Measurements from ENCODE around the gene APOL2.

The APOL2 gene

DNA sequence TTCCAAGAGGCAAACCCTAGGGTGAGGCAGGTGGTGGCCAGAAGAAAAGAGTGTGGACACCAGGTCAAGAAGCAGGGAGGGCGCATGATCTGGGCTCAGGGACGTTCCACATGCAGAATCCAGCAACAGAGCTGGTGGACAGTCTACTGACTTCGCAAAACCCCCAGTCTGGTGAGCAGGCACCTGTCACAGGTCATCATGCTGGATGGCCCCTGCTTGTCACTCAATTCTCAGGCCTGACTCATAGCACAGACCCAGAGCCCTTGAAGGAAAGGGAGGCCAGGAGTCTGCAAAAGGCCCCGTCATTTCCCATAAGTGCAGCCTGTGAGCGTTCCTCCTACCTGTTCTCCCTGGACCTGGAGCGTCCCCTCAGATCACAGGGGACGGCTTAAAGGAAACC is 55.9 kb downstream of the APOL2 start:
- Histone ChIP-seq H3K4me1 (ENCODE audit: insufficient read depth, low read length) (no peaks in the 10 kb centered on the region), H3K9ac (ENCODE audit: low read depth, low read length) (no peak overlapping the region), H3K4me2 (ENCODE audit: insufficient read depth, low read length) (no peak overlapping the region), H3K4me3 (ENCODE audit: low read depth in 1 of 2, low read length in 2 of 2) (no peak overlapping the region), H3K27me3 (ENCODE audit: insufficient read depth, low read length, poor library complexity) (no peaks in the 10 kb centered on the region), H4K20me1 (ENCODE audit: insufficient read depth, low read length) (no peaks in the 10 kb centered on the region), H3K36me3 (ENCODE audit: insufficient read depth, low read length) (no peaks in the 10 kb centered on the region), H3K27ac (ENCODE audit: low read length) (no peak overlapping the region), H3K9me3 (ENCODE audit: insufficient read depth, low read length, severe bottlenecking) (no peaks in the 10 kb centered on the region), H2AFZ (ENCODE audit: low read depth, low read length) (no peak overlapping the region), H3K79me2 (ENCODE audit: insufficient read depth, low read length) (no peaks in the 10 kb centered on the region)
- DNase-seq (no peak), ATAC-seq (ENCODE audit: insufficient read depth, low read depth) (no peak)
- no peak for TF ChIP-seq EZH2 (IDR thresholded peaks at IDR 0.05; ENCODE audit: borderline replicate concordance, low read depth, low read length, severe bottlenecking)
- TF ChIP-seq, protein P1, sequence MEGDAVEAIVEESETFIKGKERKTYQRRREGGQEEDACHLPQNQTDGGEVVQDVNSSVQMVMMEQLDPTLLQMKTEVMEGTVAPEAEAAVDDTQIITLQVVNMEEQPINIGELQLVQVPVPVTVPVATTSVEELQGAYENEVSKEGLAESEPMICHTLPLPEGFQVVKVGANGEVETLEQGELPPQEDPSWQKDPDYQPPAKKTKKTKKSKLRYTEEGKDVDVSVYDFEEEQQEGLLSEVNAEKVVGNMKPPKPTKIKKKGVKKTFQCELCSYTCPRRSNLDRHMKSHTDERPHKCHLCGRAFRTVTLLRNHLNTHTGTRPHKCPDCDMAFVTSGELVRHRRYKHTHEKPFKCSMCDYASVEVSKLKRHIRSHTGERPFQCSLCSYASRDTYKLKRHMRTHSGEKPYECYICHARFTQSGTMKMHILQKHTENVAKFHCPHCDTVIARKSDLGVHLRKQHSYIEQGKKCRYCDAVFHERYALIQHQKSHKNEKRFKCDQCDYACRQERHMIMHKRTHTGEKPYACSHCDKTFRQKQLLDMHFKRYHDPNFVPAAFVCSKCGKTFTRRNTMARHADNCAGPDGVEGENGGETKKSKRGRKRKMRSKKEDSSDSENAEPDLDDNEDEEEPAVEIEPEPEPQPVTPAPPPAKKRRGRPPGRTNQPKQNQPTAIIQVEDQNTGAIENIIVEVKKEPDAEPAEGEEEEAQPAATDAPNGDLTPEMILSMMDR (IDR thresholded peaks at IDR 0.05; ENCODE audit: borderline replicate concordance, extremely low read depth, low read length, poor library complexity, severe bottlenecking): no peak

DNA sequence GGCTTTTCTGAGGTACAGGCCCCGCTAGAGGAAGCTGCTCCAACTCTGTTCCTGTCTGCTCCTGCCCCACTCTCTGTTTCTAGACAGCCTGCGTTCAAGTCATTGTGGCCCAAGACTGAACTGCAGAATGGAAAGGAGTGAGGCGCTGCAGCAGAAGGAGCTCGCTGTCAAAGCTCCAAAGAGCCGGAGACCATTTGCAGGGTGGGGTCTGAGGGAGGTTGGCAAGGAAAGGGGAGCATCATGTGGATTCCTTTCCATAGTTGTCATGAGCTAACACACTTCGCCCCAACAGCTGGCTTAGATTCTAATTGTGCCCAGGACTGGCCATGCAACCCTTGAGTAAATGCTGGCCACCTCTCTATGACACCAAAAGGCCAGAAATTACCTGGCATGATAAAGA is 56.5 kb downstream of the APOL2 start:
- TF ChIP-seq, protein P1 (IDR thresholded peaks at IDR 0.05; ENCODE audit: borderline replicate concordance, extremely low read depth, low read length, poor library complexity, severe bottlenecking): no peak
- no peak for TF ChIP-seq EZH2 (IDR thresholded peaks at IDR 0.05; ENCODE audit: borderline replicate concordance, low read depth, low read length, severe bottlenecking)
- H4K20me1 ChIP-seq (ENCODE audit: insufficient read depth, low read length): no peaks in the 10 kb centered on the region
- no peaks in the 10 kb centered on the region for H3K79me2 ChIP-seq (ENCODE audit: insufficient read depth, low read length)
- no peak overlapping the region for H2AFZ ChIP-seq (ENCODE audit: low read depth, low read length)
- no peak overlapping the region for H3K27ac ChIP-seq (ENCODE audit: low read length)
- no peaks in the 10 kb centered on the region for H3K36me3 ChIP-seq (ENCODE audit: insufficient read depth, low read length)
- H3K9ac ChIP-seq (ENCODE audit: low read depth, low read length): no peak overlapping the region
- no peak for DNase-seq
- no peak overlapping the region for H3K4me3 ChIP-seq (ENCODE audit: low read depth in 1 of 2, low read length in 2 of 2)
- H3K4me1 ChIP-seq (ENCODE audit: insufficient read depth, low read length): no peaks in the 10 kb centered on the region
- no peak for ATAC-seq (ENCODE audit: insufficient read depth, low read depth)
- H3K27me3 ChIP-seq (ENCODE audit: insufficient read depth, low read length, poor library complexity): no peaks in the 10 kb centered on the region
- no peaks in the 10 kb centered on the region for H3K9me3 ChIP-seq (ENCODE audit: insufficient read depth, low read length, severe bottlenecking)
- no peak overlapping the region for H3K4me2 ChIP-seq (ENCODE audit: insufficient read depth, low read length)

DNA sequence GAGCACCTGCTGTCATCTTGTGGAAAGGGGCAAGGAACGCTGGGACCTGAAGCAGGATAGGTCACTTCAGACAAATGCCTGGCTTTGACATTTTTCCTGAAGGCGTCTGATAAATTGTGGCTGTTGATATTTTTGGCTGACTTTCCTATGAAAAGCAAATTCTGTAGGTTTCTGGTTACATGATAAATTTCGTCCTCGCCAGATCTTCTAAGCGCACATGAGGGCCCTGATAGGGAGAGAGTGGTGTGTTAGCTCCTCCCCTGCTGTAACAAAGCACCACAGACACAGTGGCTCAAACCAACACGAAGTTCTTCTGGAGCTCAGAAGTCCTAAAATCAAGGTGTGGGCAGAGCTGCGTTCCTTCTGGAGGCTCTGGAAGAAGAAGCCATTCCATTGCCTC is 57.3 kb downstream of the APOL2 start:
- Histone ChIP-seq H3K4me1 (ENCODE audit: insufficient read depth, low read length) (no peaks in the 10 kb centered on the region), H3K27me3 (ENCODE audit: insufficient read depth, low read length, poor library complexity) (no peaks in the 10 kb centered on the region), H3K36me3 (ENCODE audit: insufficient read depth, low read length) (no peaks in the 10 kb centered on the region), H3K9me3 (ENCODE audit: insufficient read depth, low read length, severe bottlenecking) (no peaks in the 10 kb centered on the region), H3K79me2 (ENCODE audit: insufficient read depth, low read length) (no peaks in the 10 kb centered on the region), H3K9ac (ENCODE audit: low read depth, low read length) (no peak overlapping the region), H3K27ac (ENCODE audit: low read length) (no peak overlapping the region), H3K4me3 (ENCODE audit: low read depth in 1 of 2, low read length in 2 of 2) (no peak overlapping the region), H3K4me2 (ENCODE audit: insufficient read depth, low read length) (no peak overlapping the region), H2AFZ (ENCODE audit: low read depth, low read length) (no peak overlapping the region), H4K20me1 (ENCODE audit: insufficient read depth, low read length) (no peaks in the 10 kb centered on the region)
- TF ChIP-seq, protein P1 (IDR thresholded peaks at IDR 0.05; ENCODE audit: borderline replicate concordance, extremely low read depth, low read length, poor library complexity, severe bottlenecking): no peak
- TF ChIP-seq EZH2 (IDR thresholded peaks at IDR 0.05; ENCODE audit: borderline replicate concordance, low read depth, low read length, severe bottlenecking): no peak
- no peak for DNase-seq
- no peak for ATAC-seq (ENCODE audit: insufficient read depth, low read depth)

DNA sequence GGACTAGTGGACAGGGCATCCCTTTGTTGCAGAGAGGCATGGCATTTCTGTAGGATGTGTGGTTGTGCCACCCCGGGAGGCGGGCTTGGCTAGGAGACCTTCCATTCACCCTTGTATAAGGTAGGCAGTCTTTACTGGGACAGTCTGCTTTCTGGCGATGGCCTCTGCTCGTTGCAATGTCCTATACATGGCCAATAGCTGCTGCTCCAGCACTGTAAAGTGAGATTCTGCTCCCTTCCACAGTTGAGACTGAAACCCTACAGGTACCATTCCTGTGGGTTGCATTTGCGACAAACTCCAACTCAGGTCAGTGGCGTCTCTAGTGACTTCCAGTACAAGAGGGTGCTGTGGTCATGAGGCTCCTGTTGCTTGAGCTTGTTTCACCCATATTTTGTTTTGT is 58.4 kb downstream of the APOL2 start:
- Histone ChIP-seq H3K79me2 (ENCODE audit: insufficient read depth, low read length) (no peaks in the 10 kb centered on the region), H3K27me3 (ENCODE audit: insufficient read depth, low read length, poor library complexity) (no peaks in the 10 kb centered on the region), H3K9ac (ENCODE audit: low read depth, low read length) (no peak overlapping the region), H3K4me2 (ENCODE audit: insufficient read depth, low read length) (no peak overlapping the region), H4K20me1 (ENCODE audit: insufficient read depth, low read length) (no peaks in the 10 kb centered on the region), H3K4me1 (ENCODE audit: insufficient read depth, low read length) (no peaks in the 10 kb centered on the region), H2AFZ (ENCODE audit: low read depth, low read length) (no peak overlapping the region), H3K4me3 (ENCODE audit: low read depth in 1 of 2, low read length in 2 of 2) (no peak overlapping the region), H3K9me3 (ENCODE audit: insufficient read depth, low read length, severe bottlenecking) (no peaks in the 10 kb centered on the region), H3K36me3 (ENCODE audit: insufficient read depth, low read length) (no peaks in the 10 kb centered on the region), H3K27ac (ENCODE audit: low read length) (no peak overlapping the region)
- TF ChIP-seq EZH2 (IDR thresholded peaks at IDR 0.05; ENCODE audit: borderline replicate concordance, low read depth, low read length, severe bottlenecking): no peak
- TF ChIP-seq, protein P1 (IDR thresholded peaks at IDR 0.05; ENCODE audit: borderline replicate concordance, extremely low read depth, low read length, poor library complexity, severe bottlenecking): no peak
- DNase-seq (no peak), ATAC-seq (ENCODE audit: insufficient read depth, low read depth) (no peak)
